ENCODE results near the gene SMCR8.
A peak's percentile ranks its signal among the peaks of the same experiment; 100 is the strongest.
"Not testable (repeated sequence)": the region's sequence is repeated elsewhere in the genome, so short reads cannot be mapped to it uniquely, and the experiment has no call there.

Gene SMCR8

GRCh38 chr17:18314731-18315561 lies at the start of gene SMCR8, which contains the start of gene TOP3A:
Gene SMCR8 (plus strand): TSS chr17:18315293. CDS start chr17:18315790, 497 bp downstream.
Gene TOP3A (minus strand): TSS chr17:18314994. CDS start chr17:18314778, 216 bp downstream.
- DNase-seq = peak; percentile 96

- no peak for DNase-seq
Measured at GRCh38 chr17:18267366-18267765, 47.7 kb upstream of the SMCR8 start.

- DNase-seq = no peak
Measured at GRCh38 chr17:18267927-18268711, 47.0 kb upstream of the SMCR8 start.

- no peak for DNase-seq
Measured at GRCh38 chr17:18270046-18270931, 44.8 kb upstream of the SMCR8 start.

- DNase-seq = no peak
Measured at GRCh38 chr17:18277076-18277475, 38.0 kb upstream of the SMCR8 start.

GRCh38 chr17:18278867-18279266 lies 36.2 kb upstream of the SMCR8 start:
- no peak for DNase-seq

GRCh38 chr17:18280249-18280648 lies 34.8 kb upstream of the SMCR8 start:
- DNase-seq = no peak

GRCh38 chr17:18280766-18281371 lies 34.2 kb upstream of the SMCR8 start:
- no peak for DNase-seq

GRCh38 chr17:18281788-18282187 lies 33.3 kb upstream of the SMCR8 start:
- DNase-seq = no peak

- no peak for DNase-seq
Measured at GRCh38 chr17:18285296-18285695, 29.8 kb upstream of the SMCR8 start.

- no peak for DNase-seq
Measured at GRCh38 chr17:18291718-18292540, 23.2 kb upstream of the SMCR8 start.

GRCh38 chr17:18298061-18298460 lies 17.0 kb upstream of the SMCR8 start:
- DNase-seq = not testable (repeated sequence)

GRCh38 chr17:18300725-18301480 lies 14.2 kb upstream of the SMCR8 start:
- no peak for DNase-seq

- DNase-seq = not testable (repeated sequence)
Measured at GRCh38 chr17:18303206-18303605, 11.9 kb upstream of the SMCR8 start.

GRCh38 chr17:18309202-18309601 lies 5.9 kb upstream of the SMCR8 start:
- DNase-seq = no peak

GRCh38 chr17:18314059-18314730 lies 898 bp upstream of the SMCR8 start:
- no peak for DNase-seq

- no peak for DNase-seq
Measured at GRCh38 chr17:18315562-18315922, 449 bp downstream of the SMCR8 start.

- no peak for DNase-seq
Measured at GRCh38 chr17:18315961-18316360, 868 bp downstream of the SMCR8 start.

- DNase-seq = no peak
Measured at GRCh38 chr17:18318117-18318516, 3.0 kb downstream of the SMCR8 start.

- DNase-seq = no peak
Measured at GRCh38 chr17:18318771-18319450, 3.8 kb downstream of the SMCR8 start.

All from activated CD8-positive, alpha-beta memory T cell treated with anti-CD3 and anti-CD28 coated beads, Interleukin-2, amount 50 U/mL, for 4 hours (primary cell).